Uterus (tissue), 2 donors: ENCODE data around the gene SDC3.

Experiments
- CTCF ChIP-seq, 4 experiments: fragments of 200-600 bp in 2 of 4; fragments of 450-650 bp in 2 of 4; sonication (generic) in 2 of 4; IDR thresholded peaks; one replicate each; pipeline ENCODE4 v1.5.1; 2016 to 2019; ENCODE audit warnings: antibody characterized with exemption in 4 of 4, mild to moderate bottlenecking in 2 of 4, moderate library complexity in 1 of 4
- POLR2A ChIP-seq, 2 donors: fragments of 450-650 bp; IDR thresholded peaks; one replicate each; pipeline ENCODE4 v1.6.1; 2016; ENCODE audit warnings: antibody characterized with exemption in 2 of 2, mild to moderate bottlenecking in 1 of 2, moderate library complexity in 1 of 2

- no peak for TF ChIP-seq CTCF (IDR thresholded peaks at IDR 0.05)
- no peak for TF ChIP-seq POLR2A (IDR thresholded peaks at IDR 0.05)
Measured at GRCh38 chr1:30904191-30904961, 4.2 kb downstream of the SDC3 start.
